NCI-H748 treated with DMSO at 0.1 percent for 48 hours (cell line): ENCODE measurements around the gene CNEP1R1.
"Not testable (repeated sequence)": the region's sequence is repeated elsewhere in the genome, so short reads cannot be mapped to it uniquely, and the experiment has no call there.

ENCODE experiments used
- DNase-seq: peaks from one replicate; lab custom pipeline; 2025; lab: John Stamatoyannopoulos, UW

Gene CNEP1R1

DNA sequence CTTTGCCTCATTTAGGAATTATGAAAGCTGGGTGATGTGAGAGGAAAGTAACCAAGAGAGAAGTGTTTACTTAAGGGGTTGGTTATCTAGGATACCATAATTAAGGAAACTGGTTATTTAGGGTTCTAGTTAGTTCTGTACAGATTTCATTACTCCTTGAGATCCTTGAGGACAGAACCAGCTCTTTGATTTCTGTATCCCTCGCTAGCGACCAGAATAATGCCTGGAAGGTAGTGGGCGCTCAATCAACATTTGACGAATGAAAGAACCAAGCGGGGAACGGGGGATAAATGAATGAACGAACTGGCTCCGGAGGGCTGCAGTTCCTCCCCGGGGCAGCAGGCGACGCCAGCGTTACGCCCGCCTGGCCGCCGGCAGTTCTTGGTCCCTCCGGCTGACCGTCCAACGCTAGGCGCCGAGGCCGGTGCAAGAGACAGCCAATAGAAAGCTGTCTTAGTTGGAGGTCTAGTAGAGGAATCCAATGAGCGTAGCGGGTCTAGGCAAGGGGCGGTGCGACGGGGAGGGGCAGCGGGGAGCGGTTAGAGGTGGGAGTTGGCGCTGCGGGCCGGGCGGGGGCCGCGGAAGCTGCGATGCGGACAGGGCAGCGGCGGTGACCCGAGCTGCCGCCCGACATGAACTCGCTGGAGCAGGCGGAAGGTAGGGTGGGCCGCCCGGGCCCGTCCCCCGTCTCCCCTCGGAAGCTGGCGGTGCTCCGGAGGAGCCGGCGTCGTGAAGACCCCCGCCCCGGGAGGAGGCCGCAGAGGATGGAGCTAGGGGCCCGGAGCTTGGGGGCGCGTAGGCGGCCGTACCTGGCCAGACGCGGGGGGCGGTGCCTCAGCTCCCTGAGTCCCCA is at the start of gene CNEP1R1:
Gene CNEP1R1, plus strand, starts transcription at position 542 of the 853 bp plus-strand sequence. Its CDS starts 91 bp downstream, at position 633.
- DNase-seq: peak; percentile 76

GRCh38 chr16:49977427-49977826 is 47.6 kb upstream of the CNEP1R1 start:
- no peak for DNase-seq

DNA sequence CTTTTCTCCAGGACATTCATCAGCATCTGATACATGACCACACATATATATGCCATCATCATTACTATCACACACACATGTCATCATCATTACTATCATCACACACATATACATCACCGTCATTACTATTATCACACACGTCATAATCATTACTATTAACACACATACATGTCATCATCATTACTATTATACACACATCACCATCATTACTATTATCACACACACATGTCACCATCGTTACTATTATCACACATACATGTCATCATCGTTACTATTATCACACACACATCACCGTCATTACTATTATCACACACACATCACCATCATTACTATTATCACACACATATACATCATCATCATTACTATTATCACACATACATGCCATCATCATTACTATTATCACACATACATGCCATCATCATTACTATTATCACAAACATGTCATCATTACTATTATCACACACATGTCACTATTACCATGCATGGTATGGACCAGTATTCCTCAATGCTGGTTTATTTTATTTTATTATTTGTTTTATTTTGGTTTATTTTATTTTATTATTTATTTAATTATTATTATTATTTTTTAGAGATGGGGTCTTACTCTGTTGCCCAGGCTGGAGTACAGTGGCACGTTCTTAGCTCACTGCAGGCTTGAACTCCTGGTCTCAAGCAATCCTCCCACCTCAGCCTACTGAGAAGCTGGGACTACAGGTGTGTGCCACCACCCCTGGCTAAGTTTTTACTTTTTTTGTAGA is 46.3 kb upstream of the CNEP1R1 start:
- DNase-seq: no peak

GRCh38 chr16:49980166-49980565 is 44.9 kb upstream of the CNEP1R1 start:
- no peak for DNase-seq

- DNase-seq: no peak
Observed at GRCh38 chr16:49986351-49987124, 38.5 kb upstream of the CNEP1R1 start.

DNA sequence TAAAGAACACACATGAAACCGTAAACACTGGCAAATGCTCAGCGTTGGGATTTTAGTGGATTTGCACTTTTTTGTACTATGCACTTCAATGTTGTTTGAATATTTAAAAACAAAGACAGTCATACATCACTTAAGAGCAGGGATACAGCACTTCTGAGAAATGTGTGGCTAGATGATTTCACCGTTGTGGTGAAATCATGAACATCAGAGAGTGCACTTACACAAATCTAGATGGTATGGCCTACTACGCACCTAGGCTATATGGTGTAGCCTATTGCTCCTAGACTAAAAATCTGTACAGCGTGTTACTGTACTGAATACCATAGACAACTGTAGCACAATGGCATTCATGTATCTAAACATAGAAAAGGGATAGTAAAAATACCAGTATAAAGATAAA is 37.6 kb upstream of the CNEP1R1 start:
- no peak for DNase-seq

GRCh38 chr16:49992825-49993224 is 32.2 kb upstream of the CNEP1R1 start:
- no peak for DNase-seq

- no peak for DNase-seq
Observed at GRCh38 chr16:49993579-49993978, 31.4 kb upstream of the CNEP1R1 start.

GRCh38 chr16:49994006-49994405 is 31.0 kb upstream of the CNEP1R1 start:
- no peak for DNase-seq

- DNase-seq: no peak
Observed at GRCh38 chr16:49995720-49996119, 29.3 kb upstream of the CNEP1R1 start.

GRCh38 chr16:49997721-49998251 is 27.2 kb upstream of the CNEP1R1 start:
- DNase-seq: no peak

GRCh38 chr16:49998991-49999390 is 26.0 kb upstream of the CNEP1R1 start:
- DNase-seq: no peak

DNA sequence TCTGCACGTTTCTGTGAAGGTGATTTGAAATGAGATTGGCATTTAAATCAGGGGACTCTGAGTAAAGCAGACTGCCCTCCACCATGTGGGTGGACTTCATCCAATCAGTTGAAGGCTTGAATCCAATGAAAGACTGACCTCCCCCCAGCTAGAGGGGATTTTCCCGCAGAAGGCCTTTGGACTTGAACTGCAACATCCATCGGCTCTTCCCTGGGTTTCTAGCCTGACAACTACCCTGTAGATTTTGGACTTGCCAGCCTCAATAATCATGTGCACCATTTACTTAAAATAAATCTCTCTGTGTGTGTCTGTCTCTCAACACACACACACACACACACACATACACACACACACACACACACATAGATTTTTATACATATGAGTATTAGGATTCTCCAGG is 23.9 kb upstream of the CNEP1R1 start:
- no peak for DNase-seq

GRCh38 chr16:50002190-50002589 is 22.8 kb upstream of the CNEP1R1 start:
- no peak for DNase-seq

GRCh38 chr16:50004239-50004638 is 20.8 kb upstream of the CNEP1R1 start:
- DNase-seq: no peak

- no peak for DNase-seq
Observed at GRCh38 chr16:50006964-50007363, 18.1 kb upstream of the CNEP1R1 start.

DNA sequence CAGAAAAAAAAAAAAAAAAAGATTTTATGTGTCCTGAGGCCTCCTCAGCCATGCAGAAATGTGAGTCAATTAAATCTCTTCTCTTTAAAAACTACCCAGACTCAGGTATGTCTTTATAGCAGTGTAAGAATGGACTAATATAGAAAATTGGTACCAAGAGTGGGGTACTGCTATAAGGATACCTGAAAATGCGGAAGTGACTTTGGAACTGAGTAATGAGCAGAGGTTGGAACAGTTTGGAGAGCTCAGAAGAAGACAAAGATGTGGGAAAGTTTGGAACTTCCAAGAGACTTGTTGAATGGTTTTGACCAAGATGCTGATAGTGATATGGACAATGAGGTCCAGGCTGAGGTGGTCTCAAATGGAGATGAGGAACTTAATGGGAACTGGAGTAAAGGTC is 17.3 kb upstream of the CNEP1R1 start:
- DNase-seq: no peak

DNA sequence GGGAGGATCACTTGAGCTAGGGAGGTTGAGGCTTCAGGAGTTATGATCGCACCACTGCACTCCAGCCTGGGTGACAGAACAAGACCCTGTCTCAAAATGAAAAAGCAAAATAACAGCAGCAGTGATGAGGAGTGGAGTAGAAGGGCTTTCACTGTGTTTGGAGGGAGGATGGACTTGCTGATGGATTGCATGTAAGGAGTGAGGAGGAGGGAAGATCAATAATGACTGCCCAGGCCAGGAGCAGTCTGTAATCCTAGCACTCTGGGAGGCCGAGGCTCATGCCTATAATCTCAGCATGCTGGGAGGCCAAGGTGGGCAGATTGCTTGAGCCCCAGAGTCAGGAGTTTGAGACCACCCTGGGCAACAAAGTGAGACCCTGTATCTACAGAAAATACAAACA is 14.8 kb upstream of the CNEP1R1 start:
- no peak for DNase-seq

GRCh38 chr16:50011707-50012106 is 13.3 kb upstream of the CNEP1R1 start:
- no peak for DNase-seq

GRCh38 chr16:50012182-50012581 is 12.8 kb upstream of the CNEP1R1 start:
- no peak for DNase-seq

GRCh38 chr16:50014211-50014610 is 10.8 kb upstream of the CNEP1R1 start:
- not testable (repeated sequence) for DNase-seq

DNA sequence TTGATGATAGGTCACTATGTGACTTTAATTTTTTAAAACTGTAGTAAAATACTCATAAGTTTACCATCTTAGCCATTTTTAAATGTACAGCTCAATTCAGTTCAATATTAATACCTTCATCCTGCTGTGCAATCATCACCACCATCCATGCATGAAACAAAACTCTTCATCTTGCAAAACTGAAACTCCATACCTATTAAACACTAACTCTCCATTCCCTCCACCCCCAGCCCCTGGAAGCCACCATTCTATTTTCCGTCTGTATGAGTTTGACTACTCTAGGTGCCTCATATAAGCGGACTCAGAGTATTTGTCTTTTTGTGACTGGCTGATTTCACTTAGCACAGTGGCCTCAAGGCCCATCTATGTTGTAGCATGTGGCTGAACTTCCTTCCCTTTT is 9.4 kb upstream of the CNEP1R1 start:
- DNase-seq: no peak
